ENCODE measurements around the gene CD86.

The CD86 gene

DNA sequence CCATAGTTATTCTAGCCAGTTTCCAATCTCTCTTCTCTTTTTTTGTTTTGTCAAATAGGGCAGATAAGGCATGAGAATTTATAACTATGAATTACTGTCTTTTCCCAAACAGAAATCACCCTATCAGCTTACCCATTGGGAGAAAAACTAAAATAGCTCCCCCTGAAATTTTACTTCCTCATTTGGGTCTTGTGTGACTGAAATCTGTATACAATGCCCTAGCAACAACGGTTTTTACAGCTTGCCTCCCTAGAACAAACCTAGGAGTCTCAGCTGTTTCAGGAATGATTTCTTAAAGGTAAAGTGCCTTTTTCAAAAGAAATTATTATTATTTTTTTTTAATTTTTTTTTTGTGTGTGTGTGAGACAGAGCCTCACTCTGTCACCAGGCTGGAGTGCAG, 56.8 kb downstream of the CD86 start:
- TF ChIP-seq, protein P1, sequence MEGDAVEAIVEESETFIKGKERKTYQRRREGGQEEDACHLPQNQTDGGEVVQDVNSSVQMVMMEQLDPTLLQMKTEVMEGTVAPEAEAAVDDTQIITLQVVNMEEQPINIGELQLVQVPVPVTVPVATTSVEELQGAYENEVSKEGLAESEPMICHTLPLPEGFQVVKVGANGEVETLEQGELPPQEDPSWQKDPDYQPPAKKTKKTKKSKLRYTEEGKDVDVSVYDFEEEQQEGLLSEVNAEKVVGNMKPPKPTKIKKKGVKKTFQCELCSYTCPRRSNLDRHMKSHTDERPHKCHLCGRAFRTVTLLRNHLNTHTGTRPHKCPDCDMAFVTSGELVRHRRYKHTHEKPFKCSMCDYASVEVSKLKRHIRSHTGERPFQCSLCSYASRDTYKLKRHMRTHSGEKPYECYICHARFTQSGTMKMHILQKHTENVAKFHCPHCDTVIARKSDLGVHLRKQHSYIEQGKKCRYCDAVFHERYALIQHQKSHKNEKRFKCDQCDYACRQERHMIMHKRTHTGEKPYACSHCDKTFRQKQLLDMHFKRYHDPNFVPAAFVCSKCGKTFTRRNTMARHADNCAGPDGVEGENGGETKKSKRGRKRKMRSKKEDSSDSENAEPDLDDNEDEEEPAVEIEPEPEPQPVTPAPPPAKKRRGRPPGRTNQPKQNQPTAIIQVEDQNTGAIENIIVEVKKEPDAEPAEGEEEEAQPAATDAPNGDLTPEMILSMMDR (IDR thresholded peaks at IDR 0.05; ENCODE audit: low read depth, low read length, missing control alignments): no peak

DNA sequence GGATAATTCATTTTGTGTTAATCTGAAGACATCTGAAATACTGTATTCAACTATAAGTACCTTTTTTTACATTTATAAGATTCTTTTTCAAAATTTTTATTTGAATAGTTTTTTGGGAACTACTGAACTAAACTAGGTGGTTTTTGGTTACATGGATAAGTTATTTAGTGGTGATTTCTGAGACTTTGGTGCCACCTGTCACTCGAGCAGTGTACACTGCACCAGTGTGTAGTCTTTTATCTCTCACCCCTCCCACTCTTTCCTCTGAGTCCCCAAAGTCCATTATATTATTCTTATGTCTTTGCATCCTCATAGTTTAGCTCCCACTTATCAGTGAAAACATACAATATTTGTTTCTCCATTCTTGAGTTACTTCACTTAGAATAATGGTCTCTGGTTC, 57.6 kb downstream of the CD86 start:
- in situ Hi-C loops (cut with HindIII; ENCODE audit: low sequenced_read_pairs): no loop called here

More for the DNA sequence above, 56.8 kb downstream of the CD86 start:
- in situ Hi-C loops (cut with HindIII; ENCODE audit: low sequenced_read_pairs): no loop called here
- no peak overlapping the region for H3K4me3 ChIP-seq (ENCODE audit: low read depth, low read length)
- DNase-seq (ENCODE audit: low read depth): no peak

DNA sequence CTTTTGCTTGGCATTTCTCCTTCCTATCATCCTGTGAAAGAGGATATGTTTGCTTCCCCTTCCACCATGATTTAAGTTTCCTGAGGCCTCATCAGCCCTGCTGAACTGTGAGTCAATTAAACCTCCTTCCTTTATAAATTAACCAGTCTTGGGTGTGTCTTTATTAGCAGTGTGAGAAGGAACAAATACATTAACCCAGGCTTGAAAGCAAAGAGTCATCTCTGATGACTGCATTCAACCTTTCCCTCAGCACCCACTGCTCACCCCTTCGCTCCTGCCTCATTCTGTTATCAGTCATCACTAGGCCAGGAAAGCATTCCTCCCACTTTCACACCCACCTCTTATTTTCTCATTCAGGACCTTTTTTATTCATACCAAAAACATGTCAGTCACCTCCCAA, 68.7 kb downstream of the CD86 start:
- in situ Hi-C loops (cut with HindIII; ENCODE audit: low sequenced_read_pairs): no loop called here
- H3K4me3 ChIP-seq (ENCODE audit: low read depth, low read length): no peak overlapping the region
- TF ChIP-seq, protein P1 (IDR thresholded peaks at IDR 0.05; ENCODE audit: low read depth, low read length, missing control alignments): no peak
- no peak for DNase-seq (ENCODE audit: low read depth)

More for the DNA sequence above, 57.6 kb downstream of the CD86 start:
- no peak overlapping the region for H3K4me3 ChIP-seq (ENCODE audit: low read depth, low read length)
- no peak for DNase-seq (ENCODE audit: low read depth)
- TF ChIP-seq, protein P1 (IDR thresholded peaks at IDR 0.05; ENCODE audit: low read depth, low read length, missing control alignments): no peak

- no peak overlapping the region for H3K4me3 ChIP-seq (ENCODE audit: low read depth, low read length)
- no peak for DNase-seq (ENCODE audit: low read depth)
- TF ChIP-seq, protein P1 (IDR thresholded peaks at IDR 0.05; ENCODE audit: low read depth, low read length, missing control alignments): no peak
- in situ Hi-C loops (cut with HindIII; ENCODE audit: low sequenced_read_pairs): no loop called here
Measured at GRCh38 chr3:122132949-122133540, 77.9 kb downstream of the CD86 start.

GRCh38 chr3:122146466-122146865, 91.3 kb downstream of the CD86 start:
- no peak for DNase-seq (ENCODE audit: low read depth)
- TF ChIP-seq, protein P1 (IDR thresholded peaks at IDR 0.05; ENCODE audit: low read depth, low read length, missing control alignments): no peak
- in situ Hi-C loops (cut with HindIII; ENCODE audit: low sequenced_read_pairs): no loop called here
- H3K4me3 ChIP-seq (ENCODE audit: low read depth, low read length): no peak overlapping the region

DNA sequence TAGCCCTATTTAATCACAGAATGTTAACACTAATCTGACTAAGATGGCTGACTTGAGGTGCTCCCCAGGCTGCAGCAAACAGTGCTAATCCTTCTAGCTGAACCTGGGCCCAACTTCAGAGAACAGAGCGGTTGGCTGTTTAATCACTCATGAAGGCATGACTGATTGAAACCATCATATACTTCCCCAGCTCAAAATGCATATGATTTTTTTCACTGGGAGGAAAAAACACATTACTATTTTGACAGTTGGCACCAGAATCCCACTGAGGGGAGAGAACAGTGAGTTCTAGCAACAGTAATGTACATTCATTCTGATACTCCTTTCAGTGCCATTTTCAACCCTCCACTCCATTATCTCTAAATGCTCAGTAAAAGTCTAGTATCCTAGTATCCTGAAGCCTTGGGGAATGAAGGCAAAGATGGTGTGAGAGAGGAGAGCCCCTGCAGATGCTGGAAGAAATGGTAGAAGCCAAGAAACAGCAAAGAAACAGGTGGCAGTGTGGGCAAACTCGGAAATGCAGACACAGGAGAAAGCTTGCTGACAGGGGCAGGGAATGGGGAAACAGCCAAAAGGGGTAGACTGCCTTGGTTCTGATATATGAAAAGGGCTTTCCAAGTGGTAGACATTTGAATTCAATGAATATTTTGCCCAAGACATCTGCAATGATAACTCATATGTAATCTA, 93.9 kb downstream of the CD86 start:
- TF ChIP-seq, protein P1 (IDR thresholded peaks at IDR 0.05; ENCODE audit: low read depth, low read length, missing control alignments): no peak
- DNase-seq (ENCODE audit: low read depth): no peak
- in situ Hi-C loops (cut with HindIII; ENCODE audit: low sequenced_read_pairs): no loop called here
- H3K4me3 ChIP-seq (ENCODE audit: low read depth, low read length): no peak overlapping the region

Data from astrocyte of the cerebellum (primary cell).